HCT116 (cell line): ENCODE data around the gene ZNF860. TPM values are rescaled to one million over a fixed set of nuclear protein-coding genes. Genes with fewer than 3 reads are reported as not detected.

Experiments
- ATAC-seq: fragments of 200-7000 bp; cut with Tn5 transposase; 2 replicates; pipeline ENCODE4 v1.9.1; 2020; ENCODE audit warnings: mild to moderate bottlenecking, moderate library complexity
- BruUV-seq: library from RNA; stranded (reverse); fragments of 400-500 nt; replicated peaks from 2 replicates; lab custom pipeline; 2021; lab: Mats Ljungman, UMichigan
- CTCF ChIA-PET: fragments of 300-600 bp; sonication (Branson Sonifier 250); formaldehyde crosslinking; loops from one replicate; lab custom pipeline; 2021; ENCODE audit warnings: antibody characterized with exemption; lab: Charles Lee
- POLR2A ChIA-PET: fragments of 300-600, 350-600 bp; sonication (Branson Sonifier 250); formaldehyde crosslinking; loops from one replicate; lab custom pipeline; 2021; ENCODE audit warnings: antibody characterized with exemption; lab: Charles Lee
- RAD21 ChIA-PET, 2 experiments: fragments of 300-600 bp; sonication (Branson Sonifier 250); formaldehyde crosslinking; loops; one replicate each; lab custom pipeline; 2023; ENCODE audit warnings: low total read pairs in 2 of 2; ENCODE audit not compliant: uncharacterized antibody in 2 of 2, unreplicated experiment in 2 of 2, low non-redundant PET in 1 of 2; lab: Charles Lee
- DNase-seq: peaks from one replicate; pipeline ENCODE4 v3.0.0-alpha.2; 2010; ENCODE audit warnings: low read depth, low spot score
- H2AFZ ChIP-seq: fragments of 200-600 bp; shearing (Covaris generic), sonication (generic); 2 replicates; pipeline ENCODE4 v1.6.1; 2017; ENCODE audit warnings: low read depth, mixed run types, mixed read lengths, antibody characterized with exemption, low read length; ENCODE audit not compliant: poor library complexity, severe bottlenecking
- H3K27ac ChIP-seq: 2 replicates; pipeline ENCODE4 v1.5.1; 2012; ENCODE audit warnings: low read depth, low read length
- H3K27me3 ChIP-seq: fragments of 200-600 bp; sonication (generic); 2 replicates; pipeline ENCODE4 v1.6.1; 2016; ENCODE audit warnings: mixed run types, low read length, mixed read lengths; ENCODE audit not compliant: insufficient read depth
- H3K36me3 ChIP-seq, 2 experiments: fragments of 200-500 bp in 1 of 2; fragments of 200-600 bp in 1 of 2; sonication (Bioruptor generic) in 1 of 2; sonication (generic) in 1 of 2; 2 replicates each; pipeline versions ENCODE4 v1.5.1 to v1.6.1; 2014 to 2016; ENCODE audit warnings: low read length in 2 of 2, inconsistent platforms in 1 of 2, mixed read lengths in 1 of 2, mixed run types in 1 of 2; ENCODE audit not compliant: insufficient read depth in 2 of 2, control insufficient read depth in 1 of 2
- H3K4me1 ChIP-seq, 2 experiments: fragments of 200-600 bp in 1 of 2; sonication (generic) in 1 of 2; 2 replicates each; pipeline versions ENCODE4 v1.5.1 to v1.6.1; 2012 to 2017; ENCODE audit warnings: low read length in 2 of 2, inconsistent platforms in 1 of 2, mild to moderate bottlenecking in 1 of 2, mixed read lengths in 1 of 2, mixed run types in 1 of 2, moderate library complexity in 1 of 2; ENCODE audit not compliant: insufficient read depth in 2 of 2, control insufficient read depth in 1 of 2
- H3K4me2 ChIP-seq: fragments of 200-600 bp; sonication (generic); 2 replicates; pipeline ENCODE4 v1.6.1; 2017; ENCODE audit warnings: mixed run types, low read length, mixed read lengths
- H3K4me3 ChIP-seq, 2 experiments: fragments of 200-600 bp in 1 of 2; sonication (generic) in 1 of 2; replicated peaks in 1 of 2; 2 replicates each; pipeline ENCODE4 v1.5.1; 2011 to 2016; ENCODE audit warnings: low read length in 2 of 2, control low read depth in 1 of 2, low read depth in 1 of 2, mild to moderate bottlenecking in 1 of 2, mixed read lengths in 1 of 2, mixed run types in 1 of 2
- H3K79me2 ChIP-seq: fragments of 200-600 bp; sonication (generic); 2 replicates; pipeline ENCODE4 v1.6.1; 2017; ENCODE audit warnings: mild to moderate bottlenecking, mixed run types, low read length, moderate library complexity, mixed read lengths; ENCODE audit not compliant: insufficient read depth
- H3K9ac ChIP-seq: fragments of 200-600 bp; sonication (generic); 2 replicates; pipeline ENCODE4 v1.6.1; 2016; ENCODE audit warnings: low read length, mixed read lengths
- H3K9me2 ChIP-seq: fragments of 200-600 bp; sonication (generic), shearing (Covaris generic); 2 replicates; pipeline ENCODE4 v1.6.1; 2017; ENCODE audit warnings: mixed run types, mild to moderate bottlenecking, moderate library complexity; ENCODE audit not compliant: insufficient read depth
- H3K9me3 ChIP-seq, 2 experiments: fragments of 200-500 bp in 1 of 2; fragments of 200-600 bp in 1 of 2; sonication (Bioruptor generic) in 1 of 2; sonication (generic) in 1 of 2; 2 replicates each; pipeline ENCODE4 v1.6.1; 2014 to 2017; ENCODE audit warnings: low read length in 2 of 2, mixed read lengths in 2 of 2, inconsistent platforms in 1 of 2, low read depth in 1 of 2, mild to moderate bottlenecking in 1 of 2, mixed run types in 1 of 2, moderate library complexity in 1 of 2; ENCODE audit not compliant: control insufficient read depth in 1 of 2, insufficient read depth in 1 of 2
- H4K20me1 ChIP-seq: fragments of 200-600 bp; sonication (generic), shearing (Covaris generic); 2 replicates; pipeline ENCODE4 v1.6.1; 2017; ENCODE audit warnings: mixed run types, mild to moderate bottlenecking, moderate library complexity; ENCODE audit not compliant: insufficient read depth
- CEBPB ChIP-seq: IDR thresholded peaks from 2 replicates; pipeline ENCODE4 v1.6.1; 2012; ENCODE audit warnings: low read depth
- FOSL1 ChIP-seq: IDR thresholded peaks from 2 replicates; pipeline ENCODE4 v1.6.1; 2012; ENCODE audit warnings: low read depth
- JUND ChIP-seq: IDR thresholded peaks from 2 replicates; pipeline ENCODE4 v1.6.1; 2012
- POLR2AphosphoS5 ChIP-seq: IDR thresholded peaks from 2 replicates; pipeline ENCODE4 v1.6.1; 2011; ENCODE audit warnings: mild to moderate bottlenecking, low read depth, low read length, moderate library complexity
- TCF7L2 ChIP-seq: IDR thresholded peaks from 2 replicates; pipeline ENCODE4 v1.7.0; 2011; ENCODE audit warnings: borderline replicate concordance, inconsistent platforms; ENCODE audit not compliant: insufficient read depth, insufficient read length; ENCODE audit errors: extremely low read depth
- ZFX ChIP-seq: fragments of 450-650 bp; IDR thresholded peaks from 2 replicates; pipeline ENCODE4 v1.6.1; 2017
- intact Hi-C: fragments of 100-400 bp; cut with micrococcal nuclease; formaldehyde crosslinking; loops from 2 replicates; pipeline ENCODE4 v1.10.0; 2022
- total RNA-seq: library from RNA; stranded (reverse); gene quantifications from one replicate; pipeline ENCODE4 v1.2.1, GENCODE V29; 2021; ENCODE audit not compliant: unreplicated experiment
- TF ChIP-seq, protein P1 (sequence below): IDR thresholded peaks from 2 replicates; pipeline ENCODE4 v1.6.1; 2012; ENCODE audit warnings: low read depth

Gene ZNF860
- total RNA-seq, 1 experiment from 2014 or later = 2.9 TPM

DNA sequence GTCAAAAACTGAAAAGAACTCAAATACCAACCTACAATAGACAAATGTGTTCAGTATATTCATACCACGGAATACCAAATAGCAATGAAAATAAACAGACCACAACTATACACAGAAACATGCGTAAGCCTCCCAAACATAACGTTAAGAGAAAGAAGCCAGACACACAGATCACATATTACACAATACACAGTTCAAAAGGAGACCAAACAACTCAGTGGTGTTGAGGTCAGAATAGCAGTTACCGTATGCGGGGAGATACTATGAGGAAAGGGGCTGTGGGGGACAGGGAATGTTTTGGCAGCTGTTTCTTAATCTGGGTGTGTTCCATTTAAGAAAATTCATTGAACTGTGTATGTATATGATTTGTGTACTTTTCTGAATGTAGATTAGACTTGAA lies 7.1 kb upstream of the ZNF860 start:
- H2AFZ ChIP-seq = no peak overlapping the region
- no peak overlapping the region for H3K4me2 ChIP-seq
- TF ChIP-seq ZFX (no peak), TCF7L2 (no peak), CEBPB (no peak), JUND (no peak), FOSL1 (no peak)
- TF ChIP-seq, protein P1, sequence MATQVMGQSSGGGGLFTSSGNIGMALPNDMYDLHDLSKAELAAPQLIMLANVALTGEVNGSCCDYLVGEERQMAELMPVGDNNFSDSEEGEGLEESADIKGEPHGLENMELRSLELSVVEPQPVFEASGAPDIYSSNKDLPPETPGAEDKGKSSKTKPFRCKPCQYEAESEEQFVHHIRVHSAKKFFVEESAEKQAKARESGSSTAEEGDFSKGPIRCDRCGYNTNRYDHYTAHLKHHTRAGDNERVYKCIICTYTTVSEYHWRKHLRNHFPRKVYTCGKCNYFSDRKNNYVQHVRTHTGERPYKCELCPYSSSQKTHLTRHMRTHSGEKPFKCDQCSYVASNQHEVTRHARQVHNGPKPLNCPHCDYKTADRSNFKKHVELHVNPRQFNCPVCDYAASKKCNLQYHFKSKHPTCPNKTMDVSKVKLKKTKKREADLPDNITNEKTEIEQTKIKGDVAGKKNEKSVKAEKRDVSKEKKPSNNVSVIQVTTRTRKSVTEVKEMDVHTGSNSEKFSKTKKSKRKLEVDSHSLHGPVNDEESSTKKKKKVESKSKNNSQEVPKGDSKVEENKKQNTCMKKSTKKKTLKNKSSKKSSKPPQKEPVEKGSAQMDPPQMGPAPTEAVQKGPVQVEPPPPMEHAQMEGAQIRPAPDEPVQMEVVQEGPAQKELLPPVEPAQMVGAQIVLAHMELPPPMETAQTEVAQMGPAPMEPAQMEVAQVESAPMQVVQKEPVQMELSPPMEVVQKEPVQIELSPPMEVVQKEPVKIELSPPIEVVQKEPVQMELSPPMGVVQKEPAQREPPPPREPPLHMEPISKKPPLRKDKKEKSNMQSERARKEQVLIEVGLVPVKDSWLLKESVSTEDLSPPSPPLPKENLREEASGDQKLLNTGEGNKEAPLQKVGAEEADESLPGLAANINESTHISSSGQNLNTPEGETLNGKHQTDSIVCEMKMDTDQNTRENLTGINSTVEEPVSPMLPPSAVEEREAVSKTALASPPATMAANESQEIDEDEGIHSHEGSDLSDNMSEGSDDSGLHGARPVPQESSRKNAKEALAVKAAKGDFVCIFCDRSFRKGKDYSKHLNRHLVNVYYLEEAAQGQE = no peak
- no TSS peak for BruUV-seq
- ChIA-PET CTCF (no interaction called here), POLR2A (no interaction called here), RAD21 (no interaction called here)
- peaks cover 18 to 26% of the 10 kb centered on the region in 2 experiments for H3K4me1 ChIP-seq
- ATAC-seq (no peak), DNase-seq (no peak)
- H3K9me3 ChIP-seq = no peaks in the 10 kb centered on the region
- peaks cover 60% of the 10 kb centered on the region for H3K79me2 ChIP-seq
- no peak overlapping the region for H3K9ac ChIP-seq
- H3K4me3 ChIP-seq = no peak overlapping the region
- H3K27me3 ChIP-seq = no peaks in the 10 kb centered on the region
- no peaks in the 10 kb centered on the region for H3K36me3 ChIP-seq
- no peaks in the 10 kb centered on the region for H4K20me1 ChIP-seq
- H3K9me2 ChIP-seq = no peaks in the 10 kb centered on the region
- H3K27ac ChIP-seq = no peak overlapping the region
- intact Hi-C loops = no loop called here

DNA sequence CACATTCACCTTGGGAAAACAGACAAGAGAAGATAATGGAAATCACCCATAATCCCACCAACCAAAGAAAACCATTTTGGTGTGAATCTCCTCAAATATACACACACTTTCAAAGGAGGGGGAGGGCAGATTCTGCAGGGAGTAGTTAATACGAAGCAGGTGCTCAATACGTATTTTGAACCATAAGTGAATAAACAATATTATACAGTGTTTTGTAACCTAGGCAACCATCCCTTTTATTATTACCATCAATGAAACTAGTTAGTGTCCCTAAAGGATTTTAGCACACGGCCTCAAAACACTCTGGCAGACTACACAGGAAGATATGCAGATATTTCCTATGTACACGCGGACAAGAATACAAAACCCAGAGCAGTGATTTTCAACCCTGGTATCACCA lies 6.6 kb upstream of the ZNF860 start:
- Histone ChIP-seq H3K79me2 (peaks cover 61% of the 10 kb centered on the region), H3K4me3 (no peak overlapping the region), H3K27ac (no peak overlapping the region), H2AFZ (no peak overlapping the region), H3K4me2 (no peak overlapping the region), H3K27me3 (no peaks in the 10 kb centered on the region), H3K36me3 (no peaks in the 10 kb centered on the region), H3K9me2 (no peaks in the 10 kb centered on the region), H3K4me1 (peaks cover 16 to 24% of the 10 kb centered on the region in 2 experiments), H4K20me1 (no peaks in the 10 kb centered on the region), H3K9ac (no peak overlapping the region), H3K9me3 (no peaks in the 10 kb centered on the region)
- no TSS peak for BruUV-seq
- TF ChIP-seq POLR2AphosphoS5 = no peak
- ATAC-seq = no peak
- ChIA-PET CTCF (no interaction called here), RAD21 (no interaction called here), POLR2A (no interaction called here)
- no peak for DNase-seq
- intact Hi-C loops = no loop called here
